Sigmoid colon (tissue), 7 donors: Measurements from ENCODE around the gene SLC50A1. TPM values are rescaled to one million over a fixed set of nuclear protein-coding genes. Genes with fewer than 3 reads are reported as not detected.

Source experiments
- DNase-seq: peaks from one replicate; pipeline ENCODE4 v3.0.0-alpha.2; 2019
- H3K27ac ChIP-seq, 4 donors: fragments of 200-600 bp; sonication (generic); one replicate each; pipeline ENCODE4 v1.5.1; 2016 to 2019; ENCODE audit warnings: mild to moderate bottlenecking in 1 of 4
- H3K27me3 ChIP-seq, 3 donors: fragments of 200-600 bp; sonication (generic); one replicate each; pipeline ENCODE4 v1.5.1; 2019; ENCODE audit warnings: mild to moderate bottlenecking in 1 of 3
- H3K36me3 ChIP-seq, 4 donors: fragments of 200-600 bp; sonication (generic); one replicate each; pipeline ENCODE4 v1.5.1; 2016 to 2019
- H3K4me1 ChIP-seq, 4 donors: fragments of 200-600 bp; sonication (generic); one replicate each; pipeline ENCODE4 v1.5.1; 2017 to 2019
- H3K4me3 ChIP-seq, 4 donors: fragments of 200-600 bp; sonication (generic); one replicate each; pipeline ENCODE4 v1.5.1; 2017 to 2019; ENCODE audit warnings: mild to moderate bottlenecking in 2 of 4, moderate library complexity in 1 of 4
- H3K9me3 ChIP-seq, 4 donors: fragments of 200-600 bp in 3 of 4; sonication (generic) in 3 of 4; one replicate each; pipeline versions ENCODE4 v1.5.1 to v1.6.1; 2013 to 2019
- EP300 ChIP-seq, 4 donors: sonication (generic); formaldehyde crosslinking; IDR thresholded peaks; one replicate each; pipeline ENCODE4 v1.6.1; 2017; ENCODE audit warnings: antibody characterized with exemption in 4 of 4
- POLR2A ChIP-seq, 2 donors: fragments of 450-650 bp; IDR thresholded peaks; one replicate each; pipeline ENCODE4 v1.6.1; 2016; ENCODE audit warnings: antibody characterized with exemption in 2 of 2, mild to moderate bottlenecking in 2 of 2, moderate library complexity in 2 of 2
- POLR2AphosphoS5 ChIP-seq, 4 donors: sonication (generic); formaldehyde crosslinking; IDR thresholded peaks; one replicate each; pipeline ENCODE4 v1.6.1; 2017; ENCODE audit warnings: antibody characterized with exemption in 4 of 4
- WGBS, 2 donors: extraction: QIAGEN DNeasy Blood & Tissue Kit; methylation state at CpG; one replicate each; pipeline ENCODE4 v1.1.7; 2013; 5-methylcytosine and 5-hydroxymethylcytosine counted together
- intact Hi-C: fragments of 100-400 bp; cut with DNase I; formaldehyde crosslinking; loops from one replicate; pipeline ENCODE4 v1.15.1; 2023
- polyA plus RNA-seq, 3 donors: library from polyadenylated mRNA; stranded (reverse); fragments of 200-250 nt; gene quantifications; one replicate each; pipeline ENCODE4 v1.2.3, GENCODE V29; 2013
- total RNA-seq, 4 donors: library from RNA; depleted of rRNA; stranded (reverse); fragments of >200 nt; gene quantifications; one replicate each; pipeline ENCODE4 v1.1.0, GENCODE V29; 2016
- TF ChIP-seq, protein P1 (sequence below), 4 experiments: fragments of 450-650 bp in 3 of 4; fragments of 200-600 bp in 1 of 4; IDR thresholded peaks; one replicate each; pipeline ENCODE4 v1.5.1; 2016 to 2019; ENCODE audit warnings: antibody characterized with exemption in 4 of 4, mild to moderate bottlenecking in 3 of 4, moderate library complexity in 2 of 4
- donor health status: healthy with polysubstance abuse.
- donor health status: Bipolar disorder and iron deficiency.
- donor health status: healthy.

Gene SLC50A1, protein sequence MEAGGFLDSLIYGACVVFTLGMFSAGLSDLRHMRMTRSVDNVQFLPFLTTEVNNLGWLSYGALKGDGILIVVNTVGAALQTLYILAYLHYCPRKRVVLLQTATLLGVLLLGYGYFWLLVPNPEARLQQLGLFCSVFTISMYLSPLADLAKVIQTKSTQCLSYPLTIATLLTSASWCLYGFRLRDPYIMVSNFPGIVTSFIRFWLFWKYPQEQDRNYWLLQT
- total RNA-seq (10 to 100 TPM in 3 of 4 donors, 1 to 10 TPM in 1; 8.0 to 21.4 (median 14.0) TPM), polyA plus RNA-seq (100 to 1,000 TPM in 1 of 3 donors, 10 to 100 TPM in 2; 46.8 to 151 (median 77.4) TPM)

GRCh38 chr1:155135415-155136028 lies at the start of gene SLC50A1:
TSS of gene SLC50A1 (plus strand) at chr1:155135852. CDS start at chr1:155135912, 60 bp downstream.
- H3K36me3 ChIP-seq = peaks cover 19 to 35% (median 21%) of the 10 kb centered on the region in 4 donors
- peak within 1 kb of the TSS; percentile 52 to 72 (median 70) for H3K4me3 ChIP-seq
- 0 to 1% methylated on average over 52 of the region's 52 CpGs for WGBS, 2 donors
- H3K27ac ChIP-seq = peak within 1 kb of the TSS; percentile 94 to 99 (median 98)
- no peaks in the 10 kb centered on the region for H3K27me3 ChIP-seq
- intact Hi-C loops = loop anchor here (2.0 to 5.0 kb wide), 2 partner anchors 37 to 45 kb away; partner anchors contain the start of genes KRTCAP2 and TRIM46
- H3K9me3 ChIP-seq = no peaks in the 10 kb centered on the region
- TF ChIP-seq EP300 (IDR thresholded peaks at IDR 0.05) = no peak
- peak; percentile 72 to 90 for TF ChIP-seq POLR2A (IDR thresholded peaks at IDR 0.05)
- TF ChIP-seq POLR2AphosphoS5 (IDR thresholded peaks at IDR 0.05) = peak; percentile 92 to 95 (median 94)
- TF ChIP-seq, protein P1, sequence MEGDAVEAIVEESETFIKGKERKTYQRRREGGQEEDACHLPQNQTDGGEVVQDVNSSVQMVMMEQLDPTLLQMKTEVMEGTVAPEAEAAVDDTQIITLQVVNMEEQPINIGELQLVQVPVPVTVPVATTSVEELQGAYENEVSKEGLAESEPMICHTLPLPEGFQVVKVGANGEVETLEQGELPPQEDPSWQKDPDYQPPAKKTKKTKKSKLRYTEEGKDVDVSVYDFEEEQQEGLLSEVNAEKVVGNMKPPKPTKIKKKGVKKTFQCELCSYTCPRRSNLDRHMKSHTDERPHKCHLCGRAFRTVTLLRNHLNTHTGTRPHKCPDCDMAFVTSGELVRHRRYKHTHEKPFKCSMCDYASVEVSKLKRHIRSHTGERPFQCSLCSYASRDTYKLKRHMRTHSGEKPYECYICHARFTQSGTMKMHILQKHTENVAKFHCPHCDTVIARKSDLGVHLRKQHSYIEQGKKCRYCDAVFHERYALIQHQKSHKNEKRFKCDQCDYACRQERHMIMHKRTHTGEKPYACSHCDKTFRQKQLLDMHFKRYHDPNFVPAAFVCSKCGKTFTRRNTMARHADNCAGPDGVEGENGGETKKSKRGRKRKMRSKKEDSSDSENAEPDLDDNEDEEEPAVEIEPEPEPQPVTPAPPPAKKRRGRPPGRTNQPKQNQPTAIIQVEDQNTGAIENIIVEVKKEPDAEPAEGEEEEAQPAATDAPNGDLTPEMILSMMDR (IDR thresholded peaks at IDR 0.05) = peak in 3 of 4 experiments; percentile 41 to 79 (median 78)
- H3K4me1 ChIP-seq = peaks cover 0 to 60% (median 41%) of the 10 kb centered on the region in 4 donors
- DNase-seq = peak; percentile 98

GRCh38 chr1:155086128-155086741 lies 49.4 kb upstream of the SLC50A1 start:
- TF ChIP-seq POLR2AphosphoS5 (IDR thresholded peaks at IDR 0.05) = no peak
- TF ChIP-seq, protein P1 (IDR thresholded peaks at IDR 0.05) = peak; percentile 86 to 99 (median 96)
- intact Hi-C loops = no loop called here
- H3K4me3 ChIP-seq = peak overlapping the region in 3 of 4 donors; percentile 65 to 73 (median 71)

GRCh38 chr1:155086856-155087535 lies 48.7 kb upstream of the SLC50A1 start:
- WGBS, 2 donors = 72 to 76% methylated on average over 8 of the region's 8 CpGs
- H3K9me3 ChIP-seq = no peaks in the 10 kb centered on the region
- H3K27ac ChIP-seq = peak overlapping the region in 1 of 4 donors; percentile 46
- peaks cover 0 to 37% (median 35%) of the 10 kb centered on the region in 4 donors for H3K4me1 ChIP-seq
- no peak for TF ChIP-seq POLR2A (IDR thresholded peaks at IDR 0.05)
- TF ChIP-seq POLR2AphosphoS5 (IDR thresholded peaks at IDR 0.05) = no peak
- TF ChIP-seq EP300 (IDR thresholded peaks at IDR 0.05) = no peak
- TF ChIP-seq, protein P1 (IDR thresholded peaks at IDR 0.05) = no peak
- H3K27me3 ChIP-seq = peaks cover 17 to 25% (median 24%) of the 10 kb centered on the region in 3 donors
- peak; percentile 54 for DNase-seq
- no peaks in the 10 kb centered on the region for H3K36me3 ChIP-seq
- intact Hi-C loops = no loop called here
- no peak overlapping the region for H3K4me3 ChIP-seq

More at GRCh38 chr1:155086128-155086741, 49.4 kb upstream of the SLC50A1 start:
- H3K36me3 ChIP-seq = no peaks in the 10 kb centered on the region
- no peaks in the 10 kb centered on the region for H3K9me3 ChIP-seq
- DNase-seq = peak; percentile 86
- peaks cover 0 to 39% (median 36%) of the 10 kb centered on the region in 4 donors for H3K4me1 ChIP-seq
- 18 to 21% methylated on average over 24 of the region's 24 CpGs for WGBS, 2 donors
- H3K27ac ChIP-seq = peak overlapping the region; percentile 86 to 94 (median 89)
- peaks cover 25 to 32% (median 32%) of the 10 kb centered on the region in 3 donors for H3K27me3 ChIP-seq
